Fibroblast of pulmonary artery (primary cell): ENCODE data around the gene AP1G2.

Experiments used
- DNase-seq: peaks from one replicate; pipeline ENCODE4 v3.0.0-alpha.2; 2010; ENCODE audit warnings: low read depth
- H3K4me3 ChIP-seq: replicated peaks from 2 replicates; pipeline ENCODE4 v1.5.1; 2011; ENCODE audit warnings: low read depth, mild to moderate bottlenecking, control low read depth, low read length, moderate library complexity
- TF ChIP-seq, protein P1 (sequence below): IDR thresholded peaks from 2 replicates; pipeline ENCODE4 v1.5.1; 2011; ENCODE audit warnings: mild to moderate bottlenecking, control low read depth, low read length, inconsistent platforms; ENCODE audit errors: missing control alignments

Gene AP1G2

DNA sequence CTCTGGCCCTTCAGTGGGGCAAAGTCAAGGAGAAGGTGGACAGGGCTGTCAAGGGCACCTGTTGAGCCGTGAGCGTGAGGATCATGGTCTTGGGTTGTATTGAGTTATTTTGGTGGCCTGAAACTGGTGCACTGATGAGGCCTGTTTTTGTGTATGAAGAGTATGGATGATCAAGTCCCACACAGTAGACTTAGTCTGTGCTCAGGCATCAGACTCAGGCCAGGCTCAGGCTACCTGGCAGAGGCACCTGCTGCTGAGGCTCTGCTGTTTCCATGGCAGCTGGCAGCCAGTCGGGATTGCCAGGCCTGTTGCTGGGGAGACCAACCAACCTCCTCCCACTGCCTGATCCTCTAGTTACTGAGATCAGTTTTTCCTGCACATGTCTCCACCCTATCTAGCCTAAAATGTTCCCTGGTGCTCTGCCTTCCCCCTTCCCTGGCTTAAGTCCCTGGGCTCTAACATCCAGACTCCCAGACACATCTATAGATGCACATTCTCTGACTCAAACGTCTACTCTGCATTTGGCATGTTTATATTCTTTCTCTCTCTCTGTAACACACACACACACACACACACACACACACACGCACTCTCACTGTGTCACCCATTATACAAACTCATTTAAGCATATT lies 5.9 kb upstream of the AP1G2 start:
- TF ChIP-seq, protein P1, sequence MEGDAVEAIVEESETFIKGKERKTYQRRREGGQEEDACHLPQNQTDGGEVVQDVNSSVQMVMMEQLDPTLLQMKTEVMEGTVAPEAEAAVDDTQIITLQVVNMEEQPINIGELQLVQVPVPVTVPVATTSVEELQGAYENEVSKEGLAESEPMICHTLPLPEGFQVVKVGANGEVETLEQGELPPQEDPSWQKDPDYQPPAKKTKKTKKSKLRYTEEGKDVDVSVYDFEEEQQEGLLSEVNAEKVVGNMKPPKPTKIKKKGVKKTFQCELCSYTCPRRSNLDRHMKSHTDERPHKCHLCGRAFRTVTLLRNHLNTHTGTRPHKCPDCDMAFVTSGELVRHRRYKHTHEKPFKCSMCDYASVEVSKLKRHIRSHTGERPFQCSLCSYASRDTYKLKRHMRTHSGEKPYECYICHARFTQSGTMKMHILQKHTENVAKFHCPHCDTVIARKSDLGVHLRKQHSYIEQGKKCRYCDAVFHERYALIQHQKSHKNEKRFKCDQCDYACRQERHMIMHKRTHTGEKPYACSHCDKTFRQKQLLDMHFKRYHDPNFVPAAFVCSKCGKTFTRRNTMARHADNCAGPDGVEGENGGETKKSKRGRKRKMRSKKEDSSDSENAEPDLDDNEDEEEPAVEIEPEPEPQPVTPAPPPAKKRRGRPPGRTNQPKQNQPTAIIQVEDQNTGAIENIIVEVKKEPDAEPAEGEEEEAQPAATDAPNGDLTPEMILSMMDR, result no peak
- DNase-seq, result no peak
- no peak overlapping the region for H3K4me3 ChIP-seq

DNA sequence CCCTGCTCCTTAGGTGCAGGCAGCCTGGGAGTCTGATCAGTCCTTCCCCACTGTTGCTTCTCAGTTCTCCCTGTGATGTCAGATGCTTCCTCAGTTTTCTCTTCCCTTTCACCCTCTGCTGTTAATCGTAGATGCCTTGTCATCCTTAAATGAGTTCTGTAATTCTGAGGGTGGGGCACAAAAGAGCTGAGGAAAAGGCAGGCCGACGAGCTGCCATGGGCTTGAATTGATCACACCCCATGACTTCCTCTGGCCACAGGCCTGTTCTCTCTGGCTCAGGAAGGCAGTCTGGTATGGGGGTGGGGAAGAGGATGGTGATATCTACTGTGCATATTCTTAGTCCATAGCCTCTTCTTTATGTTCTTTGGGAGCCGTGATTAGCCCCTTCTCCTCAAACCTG lies 5.2 kb upstream of the AP1G2 start:
- no peak overlapping the region for H3K4me3 ChIP-seq
- no peak for DNase-seq
- TF ChIP-seq, protein P1, result no peak

DNA sequence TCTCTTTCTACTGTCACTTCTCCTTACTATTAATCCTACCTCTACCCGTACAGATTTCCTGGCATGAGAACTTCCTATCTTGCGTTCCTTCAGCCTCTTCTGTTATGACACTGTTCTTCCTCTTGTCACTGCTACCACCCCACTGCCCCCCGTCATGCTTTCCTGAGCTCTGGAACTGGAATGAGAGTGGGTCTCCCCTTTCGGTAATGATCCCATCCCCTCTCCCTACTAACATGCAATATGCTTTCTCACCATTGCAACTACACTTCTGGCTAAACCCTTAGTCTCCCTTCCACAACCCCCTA lies 4.9 kb upstream of the AP1G2 start:
- no peak overlapping the region for H3K4me3 ChIP-seq
- DNase-seq, result no peak
- TF ChIP-seq, protein P1, result no peak

DNA sequence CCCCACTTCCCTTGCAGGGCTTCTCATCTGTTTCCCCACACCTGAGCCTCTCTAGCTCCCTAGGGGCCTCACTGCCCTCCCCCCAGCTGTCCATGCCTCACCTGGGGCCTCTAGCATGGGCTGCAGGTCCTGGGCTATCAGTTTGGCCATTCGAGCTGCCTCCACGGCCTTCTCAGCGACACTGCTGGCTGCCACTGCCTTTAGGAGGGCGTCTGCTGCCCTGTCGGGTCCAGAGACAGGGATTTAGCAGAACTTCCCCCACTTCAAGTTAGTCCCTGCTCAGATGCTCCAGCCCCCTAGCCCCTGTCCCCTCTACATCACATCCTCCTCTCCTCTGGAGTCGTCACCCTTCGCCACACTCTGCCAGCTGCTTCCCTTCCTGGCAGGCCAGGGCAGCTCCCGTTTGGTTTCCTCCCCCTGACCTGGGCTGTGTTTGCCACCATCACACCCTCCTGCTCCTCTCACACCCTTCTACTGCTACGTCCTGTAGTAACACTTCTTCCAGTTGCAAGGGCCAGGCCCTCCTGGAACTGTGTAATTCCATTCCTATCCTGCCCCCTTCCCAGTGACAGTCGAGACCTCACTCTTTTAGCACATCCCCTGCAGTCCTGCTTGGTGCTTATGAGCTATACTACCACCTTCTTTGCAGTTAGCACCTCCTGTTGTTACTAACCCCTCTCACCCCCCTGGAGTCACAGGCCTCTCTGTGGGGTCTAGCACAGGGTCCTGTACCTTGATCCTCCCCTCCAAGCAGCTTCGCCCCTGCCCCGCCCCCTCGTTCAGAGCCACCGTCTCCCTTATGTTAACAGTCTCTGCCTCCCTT lies 4.3 kb upstream of the AP1G2 start:
- DNase-seq, result no peak
- H3K4me3 ChIP-seq, result no peak overlapping the region
- TF ChIP-seq, protein P1, result no peak

DNA sequence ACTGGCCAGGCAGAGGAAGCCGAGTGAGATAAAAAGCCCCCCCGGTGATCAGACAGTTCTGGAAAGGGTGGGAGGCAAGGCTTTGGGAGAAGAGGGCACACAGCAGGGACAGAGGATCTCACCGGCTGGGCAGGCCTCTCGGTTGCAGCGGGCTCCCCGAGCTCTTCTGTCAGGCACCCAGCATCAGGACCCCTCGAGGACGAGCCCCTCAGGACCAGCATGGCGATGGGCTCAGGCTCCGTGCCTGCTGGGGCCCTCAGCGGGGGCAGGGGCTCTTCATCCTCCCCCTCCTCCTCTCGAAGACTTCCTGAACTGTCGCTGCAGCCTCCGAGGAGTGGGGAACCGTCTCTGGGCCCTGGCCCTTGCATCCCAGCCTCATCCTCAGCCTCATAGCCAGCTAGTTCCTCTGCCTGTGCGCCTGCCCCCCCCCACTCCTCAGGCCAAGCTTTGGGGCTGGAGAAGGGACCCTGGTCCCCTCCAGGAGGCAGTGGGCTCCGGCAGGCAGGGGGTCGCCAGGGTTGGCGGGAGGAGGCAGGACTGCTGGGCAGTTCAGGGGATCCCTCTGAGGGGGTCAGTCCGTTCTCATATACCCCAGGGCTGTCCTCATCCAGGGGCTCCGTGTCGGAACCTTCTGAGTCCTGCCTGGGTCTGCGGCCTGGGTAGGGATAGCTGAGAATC lies 3.4 kb upstream of the AP1G2 start:
- no peak for DNase-seq
- TF ChIP-seq, protein P1, result no peak
- no peak overlapping the region for H3K4me3 ChIP-seq

DNA sequence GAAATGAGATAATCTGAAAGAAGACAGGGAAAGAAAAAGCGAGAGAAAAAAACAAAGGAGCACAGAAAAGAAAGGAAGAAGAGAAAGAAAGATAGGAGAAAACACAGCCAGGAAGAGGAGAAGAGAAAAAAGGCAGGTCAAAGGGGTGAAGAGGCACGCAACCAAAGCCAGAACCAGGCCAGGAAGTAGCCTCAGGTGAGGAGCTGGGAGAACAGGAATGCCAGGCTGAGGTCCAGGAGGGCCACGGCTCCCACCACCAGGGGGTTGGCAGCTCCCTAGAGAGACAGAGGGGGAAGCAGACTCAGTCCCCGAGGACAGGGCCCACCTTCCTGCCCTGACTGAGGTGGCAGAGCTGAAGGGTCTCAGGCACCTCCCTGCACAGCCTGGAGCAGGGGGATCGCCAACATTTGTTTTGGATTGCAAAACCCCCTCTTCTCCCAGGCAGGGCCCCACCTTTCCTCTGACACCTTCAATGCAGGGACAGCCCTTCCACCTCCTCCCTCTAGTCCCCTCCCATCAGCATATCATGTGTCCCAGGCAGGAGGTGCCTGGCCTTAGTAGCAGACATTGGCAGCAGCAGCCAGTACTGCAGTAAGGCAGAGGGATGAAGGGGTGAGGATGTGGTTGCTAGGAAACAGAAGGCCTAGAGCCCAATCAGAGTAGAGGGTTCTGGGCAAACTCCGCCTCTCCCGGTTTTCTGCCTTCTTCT lies 2.0 kb upstream of the AP1G2 start:
- H3K4me3 ChIP-seq, result no peak overlapping the region
- no peak for DNase-seq
- TF ChIP-seq, protein P1, result no peak
